HEK293T (cell line): ENCODE data around the gene STXBP1.

Experiments used
- ARNT ChIP-seq: fragments of 450-650 bp; IDR thresholded peaks from 2 replicates; pipeline ENCODE4 v1.6.1; 2017; ENCODE audit warnings: mild to moderate bottlenecking
- ELF4 ChIP-seq: fragments of 450-650 bp; IDR thresholded peaks from 2 replicates; pipeline ENCODE4 v1.6.1; 2017; ENCODE audit warnings: antibody characterized with exemption
- FOXK2 ChIP-seq: fragments of 450-650 bp; IDR thresholded peaks from 2 replicates; pipeline ENCODE4 v1.6.1; 2016; ENCODE audit warnings: mild to moderate bottlenecking
- FOXM1 ChIP-seq: fragments of 450-650 bp; IDR thresholded peaks from 2 replicates; pipeline ENCODE4 v1.6.1; 2017; ENCODE audit warnings: mild to moderate bottlenecking, borderline replicate concordance
- LEF1 ChIP-seq: fragments of 450-650 bp; IDR thresholded peaks from 2 replicates; pipeline ENCODE4 v1.6.1; 2017; ENCODE audit warnings: mild to moderate bottlenecking, borderline replicate concordance
- TF ChIP-seq, protein P1 (sequence below): fragments of 450-650 bp; IDR thresholded peaks from 2 replicates; pipeline ENCODE4 v1.6.1; 2016

DNA sequence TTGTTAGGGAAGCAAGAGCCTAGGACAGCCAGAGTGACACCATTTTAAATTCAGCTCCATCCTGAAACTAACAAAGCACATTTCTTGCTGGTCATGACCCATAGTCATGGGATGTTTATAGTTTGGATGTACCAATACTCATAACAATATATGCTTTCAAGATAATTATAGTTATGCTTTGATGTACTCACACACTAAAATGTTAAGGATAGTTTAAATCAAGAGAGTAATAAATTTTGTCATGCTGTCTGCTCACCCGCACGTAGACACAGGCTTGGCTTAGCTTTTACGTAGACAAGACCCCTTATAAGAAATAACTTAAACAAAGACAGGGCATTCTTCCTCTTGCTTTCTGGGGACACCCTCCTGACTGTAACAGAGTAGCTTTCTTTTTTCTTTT, 8.9 kb upstream of the STXBP1 start:
- no peak for TF ChIP-seq FOXM1
- no peak for TF ChIP-seq ARNT
- TF ChIP-seq, protein P1, sequence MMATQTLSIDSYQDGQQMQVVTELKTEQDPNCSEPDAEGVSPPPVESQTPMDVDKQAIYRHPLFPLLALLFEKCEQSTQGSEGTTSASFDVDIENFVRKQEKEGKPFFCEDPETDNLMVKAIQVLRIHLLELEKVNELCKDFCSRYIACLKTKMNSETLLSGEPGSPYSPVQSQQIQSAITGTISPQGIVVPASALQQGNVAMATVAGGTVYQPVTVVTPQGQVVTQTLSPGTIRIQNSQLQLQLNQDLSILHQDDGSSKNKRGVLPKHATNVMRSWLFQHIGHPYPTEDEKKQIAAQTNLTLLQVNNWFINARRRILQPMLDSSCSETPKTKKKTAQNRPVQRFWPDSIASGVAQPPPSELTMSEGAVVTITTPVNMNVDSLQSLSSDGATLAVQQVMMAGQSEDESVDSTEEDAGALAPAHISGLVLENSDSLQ: no peak
- TF ChIP-seq LEF1: no peak
- TF ChIP-seq ELF4: no peak
- no peak for TF ChIP-seq FOXK2
